ENCODE data around the gene ATAD3C. TPM values are rescaled to one million over a fixed set of nuclear protein-coding genes. Genes with fewer than 3 reads are reported as not detected.

ATAD3C gene
- total RNA-seq, 1 experiment from 2014 or later = 1.4 TPM

DNA sequence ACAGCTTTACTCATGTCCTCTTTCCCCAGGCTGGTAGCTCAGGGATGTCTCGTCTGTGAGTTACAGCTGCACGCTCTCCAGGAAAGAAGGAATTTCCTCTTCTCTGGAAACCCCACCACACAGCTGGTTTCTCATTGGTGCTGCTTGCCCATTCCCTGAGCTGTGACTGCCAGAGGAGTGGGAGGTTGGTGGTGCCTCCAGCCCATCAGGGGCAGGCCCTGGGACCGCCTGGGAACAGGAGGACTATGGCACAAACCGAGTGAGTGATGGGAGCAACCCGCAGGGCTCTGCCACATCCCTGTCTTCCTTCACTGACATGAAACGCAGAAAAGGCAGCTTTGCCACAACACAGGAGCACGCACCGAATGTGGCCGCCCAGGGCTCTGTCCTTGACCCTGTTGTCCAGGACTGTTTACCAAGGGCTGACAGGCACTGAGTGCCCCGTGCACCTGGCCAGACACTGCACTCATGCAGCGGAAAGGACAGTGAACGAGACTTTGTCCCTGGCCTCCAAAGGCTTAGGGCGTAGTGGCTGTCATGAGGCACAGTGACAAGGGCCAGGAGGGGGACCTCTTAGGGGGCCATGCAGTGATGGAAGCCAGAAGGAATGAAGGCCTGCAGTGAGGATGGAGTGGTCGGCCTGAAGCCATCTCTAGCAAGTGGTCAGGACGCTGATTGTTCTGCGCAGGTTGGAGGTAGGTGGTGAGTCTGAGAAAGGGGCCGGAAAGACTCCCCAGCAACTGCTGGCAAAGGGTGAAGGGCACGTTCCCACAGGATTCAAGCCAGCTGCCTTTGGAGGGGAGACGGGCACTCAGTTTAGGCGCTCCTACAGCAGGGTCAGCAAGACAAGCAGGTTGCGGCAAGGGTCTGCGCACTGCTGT is 48.7 kb upstream of the ATAD3C start:
- peak overlapping the region; percentile 92 for H3K4me2 ChIP-seq (ENCODE audit: low read length)
- H3K27me3 ChIP-seq (ENCODE audit: low read length) = no peaks in the 10 kb centered on the region
- no peak for ATAC-seq
- no TSS peak for BruUV-seq (replicated peaks)
- H3F3A ChIP-seq (ENCODE audit: low read length, unreplicated experiment) = peaks cover 3% of the 10 kb centered on the region
- intact Hi-C loops (cut with micrococcal nuclease) = no loop called here
- peak overlapping the region; percentile 98; the same call in 1 of the 2 replicates for H3K9ac ChIP-seq (ENCODE audit: low read length)
- ChIA-PET CTCF (interaction anchor here (0.5 to 1.3 kb wide), 2 partner anchors 104 to 105 kb away, joined by 4 to 5 read pairs; no protein-coding TSS in a partner anchor), POLR2A (ENCODE audit: unreplicated experiment) (interaction anchor here (0.6 kb wide), 2 partner anchors 125 to 380 kb away, joined by 10 to 14 read pairs; no protein-coding TSS in a partner anchor)
- TF ChIP-seq EZH2phosphoT487 (IDR thresholded peaks at IDR 0.05; ENCODE audit: borderline replicate concordance, low read length) (no peak), EZH2 (IDR thresholded peaks at IDR 0.05; ENCODE audit: low read length, unreplicated experiment) (no peak)
- TF ChIP-seq, protein P1, sequence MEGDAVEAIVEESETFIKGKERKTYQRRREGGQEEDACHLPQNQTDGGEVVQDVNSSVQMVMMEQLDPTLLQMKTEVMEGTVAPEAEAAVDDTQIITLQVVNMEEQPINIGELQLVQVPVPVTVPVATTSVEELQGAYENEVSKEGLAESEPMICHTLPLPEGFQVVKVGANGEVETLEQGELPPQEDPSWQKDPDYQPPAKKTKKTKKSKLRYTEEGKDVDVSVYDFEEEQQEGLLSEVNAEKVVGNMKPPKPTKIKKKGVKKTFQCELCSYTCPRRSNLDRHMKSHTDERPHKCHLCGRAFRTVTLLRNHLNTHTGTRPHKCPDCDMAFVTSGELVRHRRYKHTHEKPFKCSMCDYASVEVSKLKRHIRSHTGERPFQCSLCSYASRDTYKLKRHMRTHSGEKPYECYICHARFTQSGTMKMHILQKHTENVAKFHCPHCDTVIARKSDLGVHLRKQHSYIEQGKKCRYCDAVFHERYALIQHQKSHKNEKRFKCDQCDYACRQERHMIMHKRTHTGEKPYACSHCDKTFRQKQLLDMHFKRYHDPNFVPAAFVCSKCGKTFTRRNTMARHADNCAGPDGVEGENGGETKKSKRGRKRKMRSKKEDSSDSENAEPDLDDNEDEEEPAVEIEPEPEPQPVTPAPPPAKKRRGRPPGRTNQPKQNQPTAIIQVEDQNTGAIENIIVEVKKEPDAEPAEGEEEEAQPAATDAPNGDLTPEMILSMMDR (conservative IDR thresholded peaks at IDR 0.05; ENCODE audit: low read depth, low read length) = no peak
- DNase-seq = no peak
- H3K9me2 ChIP-seq (replicated peaks; ENCODE audit: low read length) = no peaks in the 10 kb centered on the region
- H2AFZ ChIP-seq (ENCODE audit: low read length) = no peak overlapping the region
- H3K9me3 ChIP-seq (ENCODE audit: low read length) = no peaks in the 10 kb centered on the region
- peak overlapping the region; percentile 52; the same call in 1 of the 2 replicates for H3K27ac ChIP-seq (ENCODE audit: low read length)
- H3K4me1 ChIP-seq (ENCODE audit: insufficient read depth, low read length) = peaks cover 35% of the 10 kb centered on the region
- H3K36me3 ChIP-seq (ENCODE audit: low read depth, low read length) = peaks cover 45% of the 10 kb centered on the region
- peak overlapping the region; percentile 94 for H3K4me3 ChIP-seq (ENCODE audit: low read length)
- no peaks in the 10 kb centered on the region for H4K20me1 ChIP-seq (ENCODE audit: low read length)
- peaks cover 78% of the 10 kb centered on the region for H3K79me2 ChIP-seq (ENCODE audit: low read length)

DNA sequence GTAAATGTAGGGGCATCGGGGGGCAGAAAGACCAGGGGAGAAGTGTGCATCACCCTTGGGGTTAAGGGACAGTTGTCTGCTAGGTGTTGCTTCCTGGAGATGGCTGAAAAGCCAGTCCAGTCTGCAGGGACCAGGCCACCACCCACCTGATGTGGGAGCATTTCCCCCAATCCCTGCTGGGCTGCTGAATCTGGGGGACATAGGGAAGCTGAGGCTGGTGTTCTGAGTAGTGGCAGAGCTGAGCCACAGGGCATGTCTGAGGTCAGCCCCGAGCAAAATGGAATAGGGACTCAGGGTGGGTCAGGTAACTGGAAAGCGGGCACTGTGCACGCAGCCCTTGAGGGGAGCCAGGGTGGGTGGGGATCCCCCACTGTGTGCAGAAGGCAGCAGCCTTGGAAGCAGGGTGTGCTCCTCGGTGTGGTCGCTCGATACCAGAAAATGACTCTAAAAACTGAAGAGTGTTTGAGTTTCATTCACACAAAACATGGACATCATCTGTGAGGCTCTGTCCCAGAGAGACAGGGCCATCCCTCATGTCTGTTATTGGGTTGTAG is 48.0 kb upstream of the ATAD3C start:
- CTCF ChIA-PET = interaction anchor here (1.0 kb wide), 2 partner anchors 39 to 53 kb away, joined by 4 to 11 read pairs; no protein-coding TSS in a partner anchor
- Histone ChIP-seq H3K27me3 (ENCODE audit: low read length) (no peaks in the 10 kb centered on the region), H3K27ac (ENCODE audit: low read length) (no peak overlapping the region), H3K9me3 (ENCODE audit: low read length) (no peaks in the 10 kb centered on the region), H3F3A (ENCODE audit: low read length, unreplicated experiment) (peaks cover 4% of the 10 kb centered on the region), H3K79me2 (ENCODE audit: low read length) (peaks cover 82% of the 10 kb centered on the region), H3K4me1 (ENCODE audit: insufficient read depth, low read length) (peaks cover 41% of the 10 kb centered on the region), H3K4me2 (ENCODE audit: low read length) (peak overlapping the region; percentile 92), H3K9me2 (replicated peaks; ENCODE audit: low read length) (no peaks in the 10 kb centered on the region), H2AFZ (ENCODE audit: low read length) (no peak overlapping the region), H4K20me1 (ENCODE audit: low read length) (no peaks in the 10 kb centered on the region), H3K9ac (ENCODE audit: low read length) (no peak overlapping the region), H3K4me3 (ENCODE audit: low read length) (peak overlapping the region; percentile 94; the same call in 1 of the 2 replicates), H3K36me3 (ENCODE audit: low read depth, low read length) (peaks cover 47% of the 10 kb centered on the region)
- POLR2A ChIA-PET (ENCODE audit: unreplicated experiment) = interaction anchor here (0.6 kb wide), 1 partner anchor 26 kb away, joined by 3 read pairs; the partner anchor contains the start of gene AURKAIP1
- ATAC-seq (no peak), DNase-seq (no peak)
- BruUV-seq (replicated peaks) = no TSS peak
- no peak for TF ChIP-seq EZH2phosphoT487 (IDR thresholded peaks at IDR 0.05; ENCODE audit: borderline replicate concordance, low read length)
- TF ChIP-seq, protein P1 (conservative IDR thresholded peaks at IDR 0.05; ENCODE audit: low read depth, low read length) = no peak
- TF ChIP-seq EZH2 (IDR thresholded peaks at IDR 0.05; ENCODE audit: low read length, unreplicated experiment) = no peak
- intact Hi-C loops (cut with micrococcal nuclease) = no loop called here

Measured in PC-3 (cell line).